Nephron (organoid): ENCODE measurements around the gene RAD23B.

Experiments used
- H3K27ac Mint-ChIP-seq, 3 experiments: 2 replicates each; pipeline ENCODE4 v1.8.0; 2020; ENCODE audit warnings: mixed read lengths in 3 of 3, mild to moderate bottlenecking in 2 of 3, moderate library complexity in 1 of 3
- H3K27me3 Mint-ChIP-seq: 2 replicates; pipeline ENCODE4 v1.8.0; 2021; ENCODE audit warnings: low read depth, mild to moderate bottlenecking, moderate library complexity, mixed read lengths
- H3K36me3 Mint-ChIP-seq: 2 replicates; pipeline ENCODE4 v1.8.0; 2020; ENCODE audit warnings: low read depth, mixed read lengths
- H3K4me1 Mint-ChIP-seq: 2 replicates; pipeline ENCODE4 v1.8.0; 2020; ENCODE audit warnings: mixed read lengths
- H3K4me3 Mint-ChIP-seq, 3 experiments: 2 replicates each; pipeline ENCODE4 v1.8.0; 2020; ENCODE audit warnings: mild to moderate bottlenecking in 3 of 3, mixed read lengths in 3 of 3, moderate library complexity in 2 of 3
- H3K9me3 Mint-ChIP-seq: 2 replicates; pipeline ENCODE4 v1.8.0; 2020; ENCODE audit warnings: mixed read lengths
- TF ChIP-seq, protein P1 (sequence below), 3 experiments: fragments of 200-600 bp; sonication (generic); IDR thresholded peaks; one replicate each; pipeline ENCODE4 v1.5.0; 2021; ENCODE audit warnings: antibody characterized with exemption in 3 of 3; ENCODE audit not compliant: unreplicated experiment in 3 of 3

Gene RAD23B

GRCh38 chr9:107263289-107263688 lies 19.8 kb upstream of the RAD23B start:
- TF ChIP-seq, protein P1, sequence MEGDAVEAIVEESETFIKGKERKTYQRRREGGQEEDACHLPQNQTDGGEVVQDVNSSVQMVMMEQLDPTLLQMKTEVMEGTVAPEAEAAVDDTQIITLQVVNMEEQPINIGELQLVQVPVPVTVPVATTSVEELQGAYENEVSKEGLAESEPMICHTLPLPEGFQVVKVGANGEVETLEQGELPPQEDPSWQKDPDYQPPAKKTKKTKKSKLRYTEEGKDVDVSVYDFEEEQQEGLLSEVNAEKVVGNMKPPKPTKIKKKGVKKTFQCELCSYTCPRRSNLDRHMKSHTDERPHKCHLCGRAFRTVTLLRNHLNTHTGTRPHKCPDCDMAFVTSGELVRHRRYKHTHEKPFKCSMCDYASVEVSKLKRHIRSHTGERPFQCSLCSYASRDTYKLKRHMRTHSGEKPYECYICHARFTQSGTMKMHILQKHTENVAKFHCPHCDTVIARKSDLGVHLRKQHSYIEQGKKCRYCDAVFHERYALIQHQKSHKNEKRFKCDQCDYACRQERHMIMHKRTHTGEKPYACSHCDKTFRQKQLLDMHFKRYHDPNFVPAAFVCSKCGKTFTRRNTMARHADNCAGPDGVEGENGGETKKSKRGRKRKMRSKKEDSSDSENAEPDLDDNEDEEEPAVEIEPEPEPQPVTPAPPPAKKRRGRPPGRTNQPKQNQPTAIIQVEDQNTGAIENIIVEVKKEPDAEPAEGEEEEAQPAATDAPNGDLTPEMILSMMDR (IDR thresholded peaks at IDR 0.05; ENCODE audit: unreplicated experiment in 3 of 3): no peak
- Mint-ChIP-seq H3K27ac (no peak overlapping the region), H3K4me1 (peaks cover 8% of the 10 kb centered on the region), H3K36me3 (no peaks in the 10 kb centered on the region), H3K4me3 (no peak overlapping the region), H3K9me3 (peaks cover 13% of the 10 kb centered on the region), H3K27me3 (no peaks in the 10 kb centered on the region)

- peaks cover 7% of the 10 kb centered on the region for H3K4me1 Mint-ChIP-seq
- TF ChIP-seq, protein P1 (IDR thresholded peaks at IDR 0.05; ENCODE audit: unreplicated experiment in 3 of 3): no peak
- no peaks in the 10 kb centered on the region for H3K27me3 Mint-ChIP-seq
- peaks cover 11% of the 10 kb centered on the region for H3K9me3 Mint-ChIP-seq
- H3K4me3 Mint-ChIP-seq: no peak overlapping the region
- no peaks in the 10 kb centered on the region for H3K36me3 Mint-ChIP-seq
- no peak overlapping the region for H3K27ac Mint-ChIP-seq
Observed at GRCh38 chr9:107266624-107267368, 16.3 kb upstream of the RAD23B start.

DNA sequence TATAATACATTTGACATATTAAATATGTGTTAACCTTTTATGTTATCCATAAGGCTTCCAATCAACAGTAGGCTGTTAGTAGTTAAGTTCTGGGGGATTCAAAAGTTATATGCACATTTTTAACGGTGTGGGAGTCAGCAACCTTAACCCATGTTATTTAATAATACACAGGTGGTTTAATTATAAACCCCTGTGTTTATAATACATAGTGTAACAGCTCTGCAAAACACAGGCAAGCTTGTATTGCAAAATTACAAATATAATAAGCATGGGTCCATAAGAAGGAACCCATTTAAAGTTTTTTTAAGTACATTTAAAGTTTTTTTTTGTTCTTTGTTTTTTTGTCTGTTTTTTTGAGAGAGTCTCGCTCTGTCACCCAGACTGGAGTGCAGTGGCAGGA lies 14.5 kb upstream of the RAD23B start:
- H3K9me3 Mint-ChIP-seq: peaks cover 11% of the 10 kb centered on the region
- no peak overlapping the region for H3K4me3 Mint-ChIP-seq

DNA sequence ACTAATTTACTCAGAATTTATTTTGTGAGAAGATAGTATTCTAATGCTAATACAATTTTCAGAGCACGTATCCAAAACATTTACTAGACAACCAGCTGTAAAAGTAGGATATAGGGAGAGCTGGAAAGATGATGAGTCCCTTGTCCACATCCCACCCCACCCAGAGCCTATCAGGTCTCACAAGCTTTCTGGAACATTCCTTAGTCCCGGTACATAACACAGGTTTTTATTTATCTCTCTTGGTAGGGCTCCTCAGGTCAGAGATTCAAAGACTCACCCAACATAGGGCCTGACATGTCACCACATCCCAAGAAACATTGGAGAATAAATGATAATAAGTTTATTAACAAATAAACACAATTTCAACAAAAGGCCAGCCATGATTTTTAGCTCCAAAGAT lies 13.8 kb upstream of the RAD23B start:
- Mint-ChIP-seq H3K27me3 (no peaks in the 10 kb centered on the region), H3K36me3 (no peaks in the 10 kb centered on the region), H3K4me1 (peaks cover 16% of the 10 kb centered on the region), H3K4me3 (no peak overlapping the region), H3K27ac (no peak overlapping the region), H3K9me3 (peaks cover 11% of the 10 kb centered on the region)
- TF ChIP-seq, protein P1 (IDR thresholded peaks at IDR 0.05; ENCODE audit: unreplicated experiment in 3 of 3): no peak

More for the DNA sequence above, 14.5 kb upstream of the RAD23B start:
- H3K27me3 Mint-ChIP-seq: no peaks in the 10 kb centered on the region
- H3K36me3 Mint-ChIP-seq: no peaks in the 10 kb centered on the region
- no peak overlapping the region for H3K27ac Mint-ChIP-seq
- TF ChIP-seq, protein P1 (IDR thresholded peaks at IDR 0.05; ENCODE audit: unreplicated experiment in 3 of 3): no peak
- peaks cover 9% of the 10 kb centered on the region for H3K4me1 Mint-ChIP-seq

- H3K36me3 Mint-ChIP-seq: no peaks in the 10 kb centered on the region
- H3K27me3 Mint-ChIP-seq: no peaks in the 10 kb centered on the region
- no peak overlapping the region for H3K27ac Mint-ChIP-seq
- peaks cover 17% of the 10 kb centered on the region for H3K4me1 Mint-ChIP-seq
- H3K4me3 Mint-ChIP-seq: no peak overlapping the region
- peaks cover 11% of the 10 kb centered on the region for H3K9me3 Mint-ChIP-seq
- TF ChIP-seq, protein P1 (IDR thresholded peaks at IDR 0.05; ENCODE audit: unreplicated experiment in 3 of 3): no peak
Observed at GRCh38 chr9:107269681-107270080, 13.4 kb upstream of the RAD23B start.

GRCh38 chr9:107270082-107270481 lies 13.0 kb upstream of the RAD23B start:
- Mint-ChIP-seq H3K9me3 (peaks cover 11% of the 10 kb centered on the region), H3K36me3 (no peaks in the 10 kb centered on the region), H3K4me1 (peaks cover 21% of the 10 kb centered on the region)

More at GRCh38 chr9:107270082-107270481, 13.0 kb upstream of the RAD23B start:
- no peak overlapping the region for H3K4me3 Mint-ChIP-seq
- H3K27ac Mint-ChIP-seq: no peak overlapping the region
- TF ChIP-seq, protein P1 (IDR thresholded peaks at IDR 0.05; ENCODE audit: unreplicated experiment in 3 of 3): no peak
- no peaks in the 10 kb centered on the region for H3K27me3 Mint-ChIP-seq
